Neural cell (in vitro differentiated cells): ENCODE data around the gene GSTT2. TPM values are rescaled to one million over a fixed set of nuclear protein-coding genes. Genes with fewer than 3 reads are reported as not detected.

ENCODE experiments used
- H2AFZ ChIP-seq: fragments of 200-600, 300-800 bp; sonication (generic), shearing (Covaris generic); 2 replicates; pipeline ENCODE4 v1.6.0; 2014; ENCODE audit warnings: low read depth, mild to moderate bottlenecking, antibody characterized with exemption, low read length, moderate library complexity
- H3F3A ChIP-seq: fragments of 200-600 bp; shearing (Covaris generic); 2 replicates; pipeline ENCODE4 v1.6.1; 2016; ENCODE audit warnings: mild to moderate bottlenecking, moderate library complexity, mixed read lengths, antibody characterized with exemption, low read length; ENCODE audit not compliant: insufficient read depth, poor library complexity, severe bottlenecking
- H3K27ac ChIP-seq: fragments of 200-600, 300-800 bp; sonication (generic), shearing (Covaris generic); 2 replicates; pipeline ENCODE4 v1.5.1; 2014; ENCODE audit warnings: mild to moderate bottlenecking, low read length, moderate library complexity
- H3K27me3 ChIP-seq: fragments of 300-800, 200-600 bp; sonication (generic), shearing (Covaris generic); 2 replicates; pipeline ENCODE4 v1.6.0; 2014; ENCODE audit warnings: mild to moderate bottlenecking, low read depth, low read length, moderate library complexity; ENCODE audit not compliant: insufficient read depth
- H3K36me3 ChIP-seq: fragments of 300-800, 200-600 bp; sonication (generic), shearing (Covaris generic); 2 replicates; pipeline ENCODE4 v1.5.1; 2014; ENCODE audit warnings: mild to moderate bottlenecking, antibody characterized with exemption, low read length, moderate library complexity; ENCODE audit not compliant: insufficient read depth
- H3K4me2 ChIP-seq: fragments of 300-800, 200-600 bp; sonication (generic), shearing (Covaris generic); 2 replicates; pipeline ENCODE4 v1.6.0; 2014; ENCODE audit warnings: mild to moderate bottlenecking, low read length
- H3K4me3 ChIP-seq: fragments of 300-800, 200-600 bp; sonication (generic), shearing (Covaris generic); 2 replicates; pipeline ENCODE4 v1.5.1; 2014; ENCODE audit warnings: mild to moderate bottlenecking, low read length, moderate library complexity
- H3K79me2 ChIP-seq: fragments of 200-600 bp; shearing (Covaris generic); replicated peaks from 2 replicates; pipeline ENCODE4 v1.6.0; 2014; ENCODE audit warnings: mild to moderate bottlenecking, low read length, moderate library complexity; ENCODE audit not compliant: insufficient read depth
- H3K9ac ChIP-seq: fragments of 300-800, 200-600 bp; sonication (generic), shearing (Covaris generic); 2 replicates; pipeline ENCODE4 v1.6.1; 2016; ENCODE audit warnings: mild to moderate bottlenecking, low read length, mixed read lengths
- H3K9me2 ChIP-seq: fragments of 200-600 bp; shearing (Covaris generic); 2 replicates; pipeline ENCODE4 v1.6.1; 2016; ENCODE audit warnings: mild to moderate bottlenecking, low read length, mixed read lengths; ENCODE audit not compliant: insufficient read depth
- H3K9me3 ChIP-seq: fragments of 200-600, 300-800 bp; sonication (generic), shearing (Covaris generic); 2 replicates; pipeline ENCODE4 v1.6.1; 2016; ENCODE audit warnings: mild to moderate bottlenecking, mixed run types, low read length, moderate library complexity, mixed read lengths
- H4K20me1 ChIP-seq: fragments of 200-600 bp; shearing (Covaris generic); 2 replicates; pipeline ENCODE4 v1.6.1; 2016; ENCODE audit warnings: mild to moderate bottlenecking, mixed run types; ENCODE audit not compliant: insufficient read depth
- EP300 ChIP-seq: fragments of 450-650 bp; conservative IDR thresholded peaks from 2 replicates; pipeline ENCODE4 v1.6.1; 2014; ENCODE audit warnings: antibody characterized with exemption, mild to moderate bottlenecking, moderate library complexity; ENCODE audit not compliant: poor library complexity, severe bottlenecking
- EZH2 ChIP-seq: fragments of 200-600, 300-800 bp; shearing (Covaris generic), sonication (generic); IDR thresholded peaks from 2 replicates; pipeline ENCODE4 v1.6.1; 2014; ENCODE audit warnings: antibody characterized with exemption, low read length, borderline replicate concordance, mild to moderate bottlenecking; ENCODE audit not compliant: insufficient read depth, poor library complexity, severe bottlenecking
- MXI1 ChIP-seq: fragments of 450-650 bp; conservative IDR thresholded peaks from 2 replicates; pipeline ENCODE4 v1.6.1; 2014; ENCODE audit warnings: antibody characterized with exemption, mild to moderate bottlenecking; ENCODE audit not compliant: poor library complexity, severe bottlenecking
- POLR2AphosphoS5 ChIP-seq: IDR thresholded peaks from 2 replicates; pipeline ENCODE4 v1.6.1; 2012
- RAD21 ChIP-seq: fragments of 450-650 bp; conservative IDR thresholded peaks from 2 replicates; pipeline ENCODE4 v1.6.1; 2014; ENCODE audit warnings: antibody characterized with exemption, mild to moderate bottlenecking, moderate library complexity
- SMC3 ChIP-seq: fragments of 450-650 bp; conservative IDR thresholded peaks from 2 replicates; pipeline ENCODE4 v1.6.1; 2014; ENCODE audit warnings: antibody characterized with exemption, mild to moderate bottlenecking, moderate library complexity; ENCODE audit not compliant: poor library complexity
- TAF1 ChIP-seq: IDR thresholded peaks from 2 replicates; pipeline ENCODE4 v1.6.1; 2012; ENCODE audit warnings: low read depth
- polyA plus RNA-seq: library from polyadenylated mRNA; depleted of rRNA; stranded (reverse); fragments of >200 nt; gene quantifications from 2 replicates; pipeline ENCODE4 v1.2.3, GENCODE V29; 2014
- TF ChIP-seq, protein P1 (sequence below): fragments of 450-650 bp; IDR thresholded peaks from 2 replicates; pipeline ENCODE4 v1.5.1; 2014; ENCODE audit warnings: antibody characterized with exemption, mild to moderate bottlenecking, moderate library complexity; ENCODE audit not compliant: poor library complexity, severe bottlenecking
- TF ChIP-seq, protein P2 (sequence below): IDR thresholded peaks from 2 replicates; pipeline ENCODE4 v1.6.1; 2012; ENCODE audit warnings: borderline replicate concordance

GSTT2 gene
- polyA plus RNA-seq, 1 donor from 2014 or later, result not detected

DNA sequence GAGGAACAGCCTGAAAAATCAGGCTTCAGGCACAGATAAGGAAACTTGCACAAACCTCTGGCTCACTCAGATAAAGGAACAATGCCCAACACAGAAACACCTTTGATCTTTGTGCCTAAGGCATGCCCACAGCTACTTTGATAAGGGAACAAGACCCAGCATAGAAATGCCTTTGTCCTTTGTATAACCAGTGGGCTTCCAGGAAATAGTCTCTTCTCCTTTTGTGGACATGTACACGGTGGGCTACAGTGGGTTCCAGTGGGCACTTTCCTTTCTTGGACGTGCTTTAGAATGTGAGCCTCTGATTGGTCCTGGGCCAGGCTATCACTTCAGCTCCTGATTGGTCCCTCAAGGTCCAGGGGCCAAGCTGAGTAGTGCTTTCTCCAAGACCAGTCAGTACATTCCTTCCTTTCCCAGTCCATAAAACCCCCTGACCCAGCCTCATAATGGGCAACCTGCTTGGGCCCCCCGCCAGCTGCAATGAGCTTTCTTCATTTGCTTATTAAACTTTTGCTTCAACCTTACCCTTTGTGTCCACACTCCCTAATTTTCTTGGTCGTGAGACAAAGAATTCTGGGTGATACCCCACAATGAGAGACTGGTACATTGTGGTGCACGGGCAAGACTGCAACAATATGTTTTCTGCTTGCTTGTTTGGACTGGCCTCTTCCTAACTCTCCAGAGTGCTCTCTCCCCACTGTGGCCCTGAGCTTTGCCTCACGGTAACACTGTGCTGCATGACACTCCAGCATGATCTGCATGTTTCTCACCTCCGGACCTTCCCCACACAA lies 29.5 kb downstream of the GSTT2 start:
- Histone ChIP-seq H3K36me3 (no peaks in the 10 kb centered on the region), H2AFZ (no peak overlapping the region), H3K9me2 (no peaks in the 10 kb centered on the region), H4K20me1 (no peaks in the 10 kb centered on the region), H3K9ac (no peak overlapping the region), H3K4me3 (no peak overlapping the region), H3K27me3 (no peaks in the 10 kb centered on the region), H3F3A (no peaks in the 10 kb centered on the region), H3K79me2 (peaks cover 30% of the 10 kb centered on the region), H3K9me3 (no peaks in the 10 kb centered on the region), H3K4me2 (no peak overlapping the region), H3K27ac (no peak overlapping the region)
- no peak for TF ChIP-seq POLR2AphosphoS5
- no peak for TF ChIP-seq RAD21
- TF ChIP-seq EZH2, result no peak
- TF ChIP-seq, protein P1, sequence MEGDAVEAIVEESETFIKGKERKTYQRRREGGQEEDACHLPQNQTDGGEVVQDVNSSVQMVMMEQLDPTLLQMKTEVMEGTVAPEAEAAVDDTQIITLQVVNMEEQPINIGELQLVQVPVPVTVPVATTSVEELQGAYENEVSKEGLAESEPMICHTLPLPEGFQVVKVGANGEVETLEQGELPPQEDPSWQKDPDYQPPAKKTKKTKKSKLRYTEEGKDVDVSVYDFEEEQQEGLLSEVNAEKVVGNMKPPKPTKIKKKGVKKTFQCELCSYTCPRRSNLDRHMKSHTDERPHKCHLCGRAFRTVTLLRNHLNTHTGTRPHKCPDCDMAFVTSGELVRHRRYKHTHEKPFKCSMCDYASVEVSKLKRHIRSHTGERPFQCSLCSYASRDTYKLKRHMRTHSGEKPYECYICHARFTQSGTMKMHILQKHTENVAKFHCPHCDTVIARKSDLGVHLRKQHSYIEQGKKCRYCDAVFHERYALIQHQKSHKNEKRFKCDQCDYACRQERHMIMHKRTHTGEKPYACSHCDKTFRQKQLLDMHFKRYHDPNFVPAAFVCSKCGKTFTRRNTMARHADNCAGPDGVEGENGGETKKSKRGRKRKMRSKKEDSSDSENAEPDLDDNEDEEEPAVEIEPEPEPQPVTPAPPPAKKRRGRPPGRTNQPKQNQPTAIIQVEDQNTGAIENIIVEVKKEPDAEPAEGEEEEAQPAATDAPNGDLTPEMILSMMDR, result no peak
- TF ChIP-seq MXI1, result no peak
- TF ChIP-seq, protein P2, sequence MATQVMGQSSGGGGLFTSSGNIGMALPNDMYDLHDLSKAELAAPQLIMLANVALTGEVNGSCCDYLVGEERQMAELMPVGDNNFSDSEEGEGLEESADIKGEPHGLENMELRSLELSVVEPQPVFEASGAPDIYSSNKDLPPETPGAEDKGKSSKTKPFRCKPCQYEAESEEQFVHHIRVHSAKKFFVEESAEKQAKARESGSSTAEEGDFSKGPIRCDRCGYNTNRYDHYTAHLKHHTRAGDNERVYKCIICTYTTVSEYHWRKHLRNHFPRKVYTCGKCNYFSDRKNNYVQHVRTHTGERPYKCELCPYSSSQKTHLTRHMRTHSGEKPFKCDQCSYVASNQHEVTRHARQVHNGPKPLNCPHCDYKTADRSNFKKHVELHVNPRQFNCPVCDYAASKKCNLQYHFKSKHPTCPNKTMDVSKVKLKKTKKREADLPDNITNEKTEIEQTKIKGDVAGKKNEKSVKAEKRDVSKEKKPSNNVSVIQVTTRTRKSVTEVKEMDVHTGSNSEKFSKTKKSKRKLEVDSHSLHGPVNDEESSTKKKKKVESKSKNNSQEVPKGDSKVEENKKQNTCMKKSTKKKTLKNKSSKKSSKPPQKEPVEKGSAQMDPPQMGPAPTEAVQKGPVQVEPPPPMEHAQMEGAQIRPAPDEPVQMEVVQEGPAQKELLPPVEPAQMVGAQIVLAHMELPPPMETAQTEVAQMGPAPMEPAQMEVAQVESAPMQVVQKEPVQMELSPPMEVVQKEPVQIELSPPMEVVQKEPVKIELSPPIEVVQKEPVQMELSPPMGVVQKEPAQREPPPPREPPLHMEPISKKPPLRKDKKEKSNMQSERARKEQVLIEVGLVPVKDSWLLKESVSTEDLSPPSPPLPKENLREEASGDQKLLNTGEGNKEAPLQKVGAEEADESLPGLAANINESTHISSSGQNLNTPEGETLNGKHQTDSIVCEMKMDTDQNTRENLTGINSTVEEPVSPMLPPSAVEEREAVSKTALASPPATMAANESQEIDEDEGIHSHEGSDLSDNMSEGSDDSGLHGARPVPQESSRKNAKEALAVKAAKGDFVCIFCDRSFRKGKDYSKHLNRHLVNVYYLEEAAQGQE, result no peak
- no peak for TF ChIP-seq SMC3
- no peak for TF ChIP-seq EP300
- no peak for TF ChIP-seq TAF1

DNA sequence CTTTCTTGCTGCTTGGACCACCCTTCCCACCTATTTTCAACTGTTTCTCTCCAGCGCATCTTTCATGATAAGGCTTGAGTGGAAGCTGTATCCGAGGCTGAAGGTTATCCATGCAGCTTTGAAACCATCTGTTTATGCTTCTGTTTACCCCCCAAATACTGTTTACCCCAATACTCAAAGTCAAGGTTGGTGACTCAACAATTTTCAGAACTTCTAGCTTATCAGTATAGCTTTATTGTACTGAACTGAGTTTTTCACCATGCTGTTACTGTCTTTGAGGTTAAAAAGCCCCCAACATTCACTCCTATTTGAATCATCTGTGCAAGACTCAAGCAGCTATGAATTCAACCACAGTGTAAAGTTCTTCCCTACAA lies 30.1 kb downstream of the GSTT2 start:
- Histone ChIP-seq H2AFZ (no peak overlapping the region), H3K9me2 (no peaks in the 10 kb centered on the region), H3K27me3 (no peaks in the 10 kb centered on the region)

More for the DNA sequence above, 30.1 kb downstream of the GSTT2 start:
- no peak for TF ChIP-seq TAF1
- TF ChIP-seq, protein P2, result no peak
- no peak for TF ChIP-seq SMC3
- TF ChIP-seq EZH2, result no peak
- TF ChIP-seq RAD21, result no peak
- H3K4me3 ChIP-seq, result no peak overlapping the region
- no peaks in the 10 kb centered on the region for H3K36me3 ChIP-seq
- no peak overlapping the region for H3K9ac ChIP-seq
- H4K20me1 ChIP-seq, result no peaks in the 10 kb centered on the region
- no peaks in the 10 kb centered on the region for H3F3A ChIP-seq
- no peak overlapping the region for H3K4me2 ChIP-seq
- H3K27ac ChIP-seq, result no peak overlapping the region
- peaks cover 31% of the 10 kb centered on the region for H3K79me2 ChIP-seq
- H3K9me3 ChIP-seq, result no peaks in the 10 kb centered on the region
